ENCODE data around the gene PLK5. TPM values are rescaled to one million over a fixed set of nuclear protein-coding genes. Genes with fewer than 3 reads are reported as not detected.
"Not testable (repeated sequence)": the region's sequence is repeated elsewhere in the genome, so short reads cannot be mapped to it uniquely, and the experiment has no call there.

The PLK5 gene
- total RNA-seq, 2 experiments from 2014 or later: not detected

DNA sequence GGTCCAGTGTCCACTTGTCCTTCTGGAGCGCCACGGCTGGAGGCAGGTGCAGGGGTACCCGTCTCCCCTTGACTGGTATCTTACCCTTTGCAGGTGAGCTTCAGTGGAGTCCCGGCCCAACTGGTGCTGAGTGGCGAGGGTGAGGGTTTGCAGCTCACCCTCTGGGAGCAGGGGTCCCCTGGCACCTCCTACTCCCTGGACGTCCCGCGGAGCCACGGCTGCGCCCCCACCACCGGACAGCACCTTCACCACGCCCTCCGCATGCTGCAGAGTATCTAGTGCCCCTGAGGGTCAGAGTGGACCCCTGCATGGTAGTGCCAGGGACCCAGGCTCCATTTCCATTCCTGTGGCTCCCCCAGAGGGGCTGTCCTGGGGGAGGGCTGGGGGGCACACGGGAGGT, 11.1 kb downstream of the PLK5 start:
- TF ChIP-seq CTCF (IDR thresholded peaks at IDR 0.05): no peak
- Mint-ChIP-seq H3K27ac (no peak overlapping the region), H3K9me3 (no peaks in the 10 kb centered on the region), H3K36me3 (ENCODE audit: low read depth) (no peaks in the 10 kb centered on the region), H3K4me1 (ENCODE audit: low read depth) (no peaks in the 10 kb centered on the region), H3K4me3 (no peak overlapping the region), H3K27me3 (peaks cover 2% of the 10 kb centered on the region)
- no peak for ATAC-seq
- ChIA-PET POLR2A (interaction anchor here (1.0 kb wide), 1 partner anchor 49 kb away, joined by 3 read pairs; no protein-coding TSS in a partner anchor), CTCF (interaction anchor here (1.2 kb wide), 1 partner anchor 11 kb away, joined by 6 read pairs; no protein-coding TSS in a partner anchor)
- intact Hi-C loops (cut with micrococcal nuclease): no loop called here
- no peak for DNase-seq

DNA sequence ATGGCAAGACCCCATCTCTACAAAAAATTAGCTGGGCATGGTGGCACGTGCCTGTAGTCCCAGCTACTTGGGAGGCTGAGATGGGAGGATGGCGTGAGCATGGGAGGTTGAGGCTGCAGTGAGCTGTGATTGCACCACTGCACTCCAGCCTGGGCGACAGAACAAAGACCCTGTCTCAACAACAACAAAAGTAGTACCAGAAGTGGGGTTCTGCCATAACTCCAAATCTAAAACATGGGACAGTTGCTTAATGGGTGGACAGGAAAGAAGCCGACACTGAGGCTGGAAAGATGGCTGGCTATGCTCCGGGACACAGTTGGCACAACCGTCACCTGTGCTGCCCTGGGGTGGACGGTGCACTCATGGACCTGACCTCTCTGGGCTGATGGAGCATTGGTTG, 11.8 kb downstream of the PLK5 start:
- H3K4me1 Mint-ChIP-seq (ENCODE audit: low read depth); H3K27me3 Mint-ChIP-seq; H3K9me3 Mint-ChIP-seq; DNase-seq; H3K36me3 Mint-ChIP-seq (ENCODE audit: low read depth); H3K27ac Mint-ChIP-seq; intact Hi-C loops (cut with micrococcal nuclease); H3K4me3 Mint-ChIP-seq; ATAC-seq: not testable (repeated sequence)
- POLR2A ChIA-PET: interaction anchor here (1.0 kb wide), 1 partner anchor 49 kb away, joined by 3 read pairs; no protein-coding TSS in a partner anchor
- CTCF ChIA-PET: interaction anchor here (1.0 to 1.2 kb wide), 2 partner anchors 11 to 87 kb away, joined by 3 to 6 read pairs; no protein-coding TSS in a partner anchor

GRCh38 chr19:1538978-1539377, 15.1 kb downstream of the PLK5 start:
- POLR2A ChIA-PET: no interaction called here
- H3K4me3 Mint-ChIP-seq: no peak overlapping the region
- H3K4me1 Mint-ChIP-seq (ENCODE audit: low read depth): no peaks in the 10 kb centered on the region
- no peak overlapping the region for H3K27ac Mint-ChIP-seq
- H3K36me3 Mint-ChIP-seq (ENCODE audit: low read depth): no peaks in the 10 kb centered on the region
- DNase-seq: no peak
- CTCF ChIA-PET: no interaction called here
- intact Hi-C loops (cut with micrococcal nuclease): no loop called here
- ATAC-seq: no peak
- H3K9me3 Mint-ChIP-seq: no peaks in the 10 kb centered on the region
- no peak for TF ChIP-seq CTCF (IDR thresholded peaks at IDR 0.05)
- H3K27me3 Mint-ChIP-seq: peaks cover 7% of the 10 kb centered on the region

DNA sequence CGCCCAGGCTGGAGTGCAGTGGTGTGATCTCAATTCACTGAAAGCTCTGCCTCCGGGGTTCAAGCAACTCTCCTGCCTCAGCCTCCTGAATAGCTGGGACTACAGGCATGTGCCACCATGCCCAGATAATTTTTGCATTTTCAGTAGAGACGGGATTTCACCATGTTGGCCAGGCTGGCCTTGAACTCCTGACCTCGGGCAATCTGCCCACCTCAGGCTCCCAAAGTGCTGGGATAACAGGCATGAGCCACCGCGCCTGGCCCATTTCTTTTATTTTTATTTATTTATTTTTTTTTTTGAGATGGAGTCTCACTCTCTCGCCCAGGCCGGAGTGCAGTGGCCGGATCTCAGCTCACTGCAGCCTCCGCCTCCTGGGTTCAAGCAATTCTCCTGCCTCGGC, 15.9 kb downstream of the PLK5 start:
- intact Hi-C loops (cut with micrococcal nuclease); POLR2A ChIA-PET; H3K27me3 Mint-ChIP-seq; CTCF ChIA-PET; H3K4me3 Mint-ChIP-seq; H3K9me3 Mint-ChIP-seq; DNase-seq; H3K27ac Mint-ChIP-seq; H3K36me3 Mint-ChIP-seq (ENCODE audit: low read depth); H3K4me1 Mint-ChIP-seq (ENCODE audit: low read depth); ATAC-seq: not testable (repeated sequence)

- TF ChIP-seq CTCF (IDR thresholded peaks at IDR 0.05): no peak
- no peaks in the 10 kb centered on the region for H3K36me3 Mint-ChIP-seq (ENCODE audit: low read depth)
- DNase-seq: no peak
- H3K4me1 Mint-ChIP-seq (ENCODE audit: low read depth): no peaks in the 10 kb centered on the region
- no peak for ATAC-seq
- no peaks in the 10 kb centered on the region for H3K9me3 Mint-ChIP-seq
- intact Hi-C loops (cut with micrococcal nuclease): no loop called here
- ChIA-PET POLR2A (no interaction called here), CTCF (interaction anchor here (1.7 kb wide), 1 partner anchor 132 kb away, joined by 4 read pairs; no protein-coding TSS in a partner anchor)
- H3K4me3 Mint-ChIP-seq: no peak overlapping the region
- no peak overlapping the region for H3K27ac Mint-ChIP-seq
- H3K27me3 Mint-ChIP-seq: peaks cover 8% of the 10 kb centered on the region
Observed at GRCh38 chr19:1540365-1540925, 16.6 kb downstream of the PLK5 start.

DNA sequence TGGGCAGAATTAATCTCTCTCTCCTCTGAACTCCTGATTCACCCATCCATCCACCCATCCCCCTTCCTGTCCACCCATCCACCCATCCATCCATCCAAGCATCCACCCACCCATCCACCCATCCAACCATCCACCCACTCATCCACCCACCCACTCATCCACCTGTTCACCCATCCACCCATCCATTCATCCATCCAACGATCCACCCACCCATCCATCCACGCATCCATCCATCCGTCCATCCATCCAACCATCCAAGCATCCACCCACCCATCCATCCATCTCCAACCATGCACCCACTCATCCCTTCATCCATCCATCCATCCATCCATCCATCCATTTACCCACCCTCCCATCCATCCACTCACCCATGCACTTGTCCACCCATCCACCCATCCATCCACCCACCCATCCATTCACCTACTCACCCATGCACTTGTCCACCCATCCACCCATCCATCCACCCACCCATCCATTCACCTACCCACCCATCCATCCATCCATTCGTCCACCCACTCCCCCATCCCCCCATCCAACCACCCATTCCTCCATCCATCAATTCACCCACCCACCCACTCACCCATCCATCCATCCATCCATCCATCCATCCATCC, 25.6 kb downstream of the PLK5 start:
- H3K27me3 Mint-ChIP-seq: peaks cover 11% of the 10 kb centered on the region

More for the DNA sequence above, 25.6 kb downstream of the PLK5 start:
- DNase-seq (no peak), ATAC-seq (no peak)
- intact Hi-C loops (cut with micrococcal nuclease): no loop called here
- TF ChIP-seq CTCF (IDR thresholded peaks at IDR 0.05): no peak
- ChIA-PET POLR2A (no interaction called here), CTCF (no interaction called here)
- H3K27ac Mint-ChIP-seq: no peak overlapping the region
- H3K4me3 Mint-ChIP-seq: no peak overlapping the region
- no peaks in the 10 kb centered on the region for H3K36me3 Mint-ChIP-seq (ENCODE audit: low read depth)
- peaks cover 4% of the 10 kb centered on the region for H3K4me1 Mint-ChIP-seq (ENCODE audit: low read depth)
- no peaks in the 10 kb centered on the region for H3K9me3 Mint-ChIP-seq

All from activated CD8-positive, alpha-beta T cell treated with anti-CD3 and anti-CD28 coated beads for 36 hours (primary cell).